HG03045 (cell line): Measurements from ENCODE around the gene RBM47.
A peak's percentile ranks its signal among the peaks of the same experiment; 100 is the strongest.

Source experiments
- ATAC-seq: cut with Tn5 transposase; IDR thresholded peaks from one replicate; pipeline ENCODE4 v1.9.1; 2021; ENCODE audit warnings: mild to moderate bottlenecking, moderate library complexity; ENCODE audit not compliant: unreplicated experiment

Gene RBM47

DNA sequence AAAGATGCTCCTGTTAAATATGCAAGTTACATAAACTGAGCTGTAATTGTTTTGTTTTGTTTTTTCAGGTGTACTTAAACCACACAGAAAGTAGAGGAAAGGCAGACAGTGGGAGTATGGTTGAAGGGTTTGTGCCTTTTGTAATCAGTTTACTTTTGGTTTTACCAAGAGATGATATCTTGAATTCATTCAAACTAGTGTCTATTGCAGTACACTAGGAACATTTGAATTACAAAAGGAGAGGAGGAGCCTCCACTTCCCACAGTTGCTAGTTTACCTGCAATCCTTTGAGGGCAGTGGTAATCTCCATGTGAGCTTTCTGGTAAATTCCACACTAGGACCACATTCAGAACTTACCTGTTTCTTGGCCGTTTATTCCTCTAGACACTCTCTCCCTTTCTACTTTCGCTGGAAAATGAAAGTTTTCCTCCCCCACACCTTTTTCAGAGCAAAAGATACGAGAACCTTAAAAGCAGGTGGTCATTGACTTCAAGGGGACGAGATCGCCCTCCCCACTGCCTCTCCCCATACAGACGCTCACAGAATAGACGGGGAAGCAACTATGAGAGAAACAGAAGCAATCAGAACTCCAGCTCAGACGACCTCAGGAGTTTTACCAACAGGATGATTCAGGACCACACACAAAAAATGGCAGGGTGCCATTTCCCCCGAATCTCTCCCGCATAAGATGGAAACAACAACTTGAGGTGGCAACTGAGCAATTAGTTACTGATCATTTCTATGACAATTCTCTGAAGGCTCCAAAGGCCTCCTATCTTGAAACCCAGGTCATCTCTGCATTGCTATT lies 3.3 kb downstream of the RBM47 start:
- ATAC-seq, result no peak

DNA sequence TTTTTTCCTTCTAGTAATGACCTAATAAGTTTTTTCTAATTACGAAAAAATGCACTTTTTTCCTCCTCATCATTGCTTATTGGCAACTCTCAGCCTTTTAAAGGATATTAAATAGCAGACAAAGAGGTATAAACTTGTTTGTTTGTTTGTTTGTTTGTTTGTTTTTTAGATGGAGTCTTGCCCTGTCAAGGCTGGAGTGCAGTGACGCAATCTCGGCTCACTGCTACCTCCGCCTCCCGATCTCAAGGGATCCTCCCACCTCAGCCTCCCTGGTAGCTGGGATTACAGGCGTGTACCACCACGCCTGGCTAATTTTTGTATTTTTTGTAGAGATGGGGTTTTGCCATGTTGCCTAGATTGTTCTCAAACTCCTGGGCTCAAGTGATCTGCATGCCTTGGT lies 6.0 kb downstream of the RBM47 start:
- ATAC-seq, result no peak

DNA sequence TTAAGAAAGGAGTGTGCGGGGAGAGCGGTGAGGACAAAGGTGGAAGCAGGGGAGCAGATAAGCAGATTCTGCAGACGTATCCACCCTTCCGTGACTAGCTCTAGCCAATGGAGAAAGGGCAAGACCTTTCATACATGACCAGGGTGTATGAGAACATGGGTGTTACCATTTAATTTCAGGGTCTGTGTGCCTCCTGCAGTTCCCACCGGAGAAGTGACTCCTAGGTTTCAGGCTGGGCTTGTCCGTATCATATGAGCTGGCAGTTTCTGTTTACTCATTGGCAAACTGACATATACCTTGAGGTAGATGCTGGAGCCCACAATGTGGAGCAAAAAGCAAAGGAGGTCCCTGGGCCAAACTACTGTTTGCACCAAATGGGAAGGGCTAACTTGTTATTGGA lies 6.8 kb downstream of the RBM47 start:
- no peak for ATAC-seq

DNA sequence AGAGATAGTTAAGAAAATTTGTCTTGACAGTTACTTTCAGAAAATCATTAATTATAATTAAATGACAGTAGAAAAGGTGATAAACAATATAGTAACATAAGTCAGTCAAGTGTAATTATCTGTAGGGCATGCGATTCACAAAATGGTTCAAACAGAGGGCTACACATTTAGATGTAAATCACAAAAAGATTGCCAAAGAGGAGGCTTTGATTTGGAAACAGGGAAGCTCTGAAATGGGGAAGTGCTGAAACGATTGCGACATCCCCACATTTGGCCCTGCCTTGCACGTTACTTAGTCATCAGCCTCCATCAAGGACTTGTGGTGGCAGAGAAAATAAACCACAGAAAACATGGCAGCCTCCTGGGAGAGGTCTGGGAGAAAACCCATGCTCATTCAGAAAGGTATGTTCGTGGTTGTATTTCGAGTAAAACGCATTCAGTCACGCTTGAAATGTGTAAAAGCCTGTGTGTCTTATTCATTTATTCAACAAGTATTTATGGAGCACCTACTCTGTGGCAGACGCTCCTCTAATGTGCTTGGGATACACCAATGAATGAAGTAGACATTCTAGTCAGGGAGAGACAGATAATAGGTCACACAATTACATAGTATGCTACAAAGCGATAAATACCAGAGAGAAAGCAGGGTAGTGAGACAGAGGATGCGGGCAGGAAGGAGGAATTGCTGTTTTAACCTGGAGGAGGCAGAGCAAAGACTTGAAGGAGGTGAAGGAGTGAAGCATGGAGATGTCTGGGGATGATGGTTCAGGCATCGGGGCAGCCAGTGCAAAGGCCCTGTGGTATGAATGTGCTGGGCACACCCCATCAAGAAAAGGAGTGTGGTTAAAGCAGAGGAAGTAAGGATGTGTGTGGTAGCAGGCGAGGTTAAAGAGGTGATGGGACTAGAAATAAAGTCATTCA lies 7.8 kb downstream of the RBM47 start:
- peak; percentile 71 for ATAC-seq

DNA sequence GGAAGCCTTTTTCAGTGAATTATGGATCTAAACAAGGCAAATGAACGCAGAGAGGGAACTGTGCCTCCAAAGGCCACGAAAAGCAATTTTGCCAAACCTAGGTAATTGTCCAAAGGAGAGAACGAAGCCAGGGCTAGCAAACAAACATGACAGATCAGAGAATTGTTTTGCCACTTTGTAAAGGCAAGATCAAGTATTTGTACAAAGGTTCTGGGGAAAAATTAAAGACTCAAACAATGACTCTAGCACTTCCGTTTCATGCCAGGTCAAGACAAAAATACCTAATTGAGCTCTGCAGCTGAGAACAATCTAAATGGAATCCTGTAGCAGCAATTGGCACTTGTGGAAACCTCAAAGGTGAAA lies 8.5 kb downstream of the RBM47 start:
- no peak for ATAC-seq

DNA sequence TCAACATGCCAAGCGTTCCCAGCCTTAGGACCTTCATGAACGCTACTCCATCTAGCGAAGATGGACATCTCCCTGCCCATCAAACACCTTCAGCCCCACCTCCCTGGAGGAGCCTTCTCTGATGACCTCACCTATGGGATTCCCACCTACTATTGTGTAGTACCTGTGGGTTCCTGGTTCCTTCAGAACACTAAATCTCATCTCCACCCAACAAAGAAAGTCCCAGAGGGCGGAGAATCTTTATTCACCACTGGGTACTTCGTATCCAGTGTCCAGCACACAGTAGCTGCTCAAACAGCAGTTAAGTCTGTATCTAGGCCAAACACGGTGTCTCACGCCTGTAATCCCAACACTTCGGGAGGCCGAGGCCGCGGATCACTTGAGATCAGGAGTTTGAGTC lies 10.1 kb downstream of the RBM47 start:
- no peak for ATAC-seq

DNA sequence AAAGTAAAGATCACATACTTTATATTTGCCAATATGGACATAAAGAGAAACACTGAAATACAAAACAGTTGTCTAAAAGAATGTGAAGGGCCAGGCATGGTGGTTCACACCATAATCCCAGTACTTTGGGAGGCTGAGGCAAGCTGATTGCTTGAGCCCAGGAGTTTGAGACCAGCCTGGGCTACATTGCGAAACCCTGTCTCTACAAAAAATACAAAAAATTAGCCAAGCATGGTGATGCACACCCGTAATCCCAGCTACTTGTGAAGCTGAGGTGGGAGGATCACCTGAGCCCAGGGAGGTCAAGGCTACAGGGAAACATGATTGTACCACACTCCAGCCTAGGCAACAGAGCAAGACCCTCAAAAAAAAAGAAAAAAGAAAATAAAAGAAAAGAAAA lies 11.8 kb downstream of the RBM47 start:
- ATAC-seq, result no peak

DNA sequence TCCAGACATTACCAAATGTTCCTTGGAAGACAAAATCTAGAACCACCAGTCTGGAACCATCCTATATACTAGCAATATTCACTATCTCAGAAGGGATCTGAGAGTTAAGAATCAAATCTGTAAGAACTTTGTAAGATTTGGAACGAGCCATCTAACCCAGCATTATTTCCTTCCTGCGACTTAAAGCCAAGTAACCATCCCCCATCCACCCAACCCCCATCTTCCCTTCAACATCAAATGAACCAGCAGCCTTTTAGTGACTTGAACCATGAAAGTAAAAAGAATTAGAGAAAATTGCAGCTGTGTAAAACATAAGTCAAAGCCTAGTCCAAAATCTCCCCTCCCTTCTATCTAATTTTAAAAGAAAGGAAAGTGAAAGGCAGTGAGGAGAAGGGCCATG lies 15.6 kb downstream of the RBM47 start:
- no peak for ATAC-seq

DNA sequence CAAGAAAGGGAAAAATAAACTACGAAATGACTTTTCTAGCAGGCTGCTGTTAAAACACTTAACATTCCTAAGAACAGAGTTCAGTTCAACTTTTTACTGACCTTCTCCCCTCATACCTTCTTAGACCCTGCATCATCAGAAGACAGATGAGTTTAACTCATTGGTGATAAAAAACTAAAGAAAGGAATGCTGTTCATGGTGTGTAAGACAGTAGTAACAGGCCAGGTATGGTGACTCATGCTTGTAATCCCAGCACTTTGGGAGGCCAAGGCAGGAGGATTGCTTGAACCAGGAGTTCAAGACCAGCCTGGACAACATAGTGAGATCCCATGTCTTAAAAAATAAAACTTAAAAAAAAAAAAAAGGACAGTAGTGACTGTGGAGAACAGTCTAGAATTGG lies 16.2 kb downstream of the RBM47 start:
- no peak for ATAC-seq

DNA sequence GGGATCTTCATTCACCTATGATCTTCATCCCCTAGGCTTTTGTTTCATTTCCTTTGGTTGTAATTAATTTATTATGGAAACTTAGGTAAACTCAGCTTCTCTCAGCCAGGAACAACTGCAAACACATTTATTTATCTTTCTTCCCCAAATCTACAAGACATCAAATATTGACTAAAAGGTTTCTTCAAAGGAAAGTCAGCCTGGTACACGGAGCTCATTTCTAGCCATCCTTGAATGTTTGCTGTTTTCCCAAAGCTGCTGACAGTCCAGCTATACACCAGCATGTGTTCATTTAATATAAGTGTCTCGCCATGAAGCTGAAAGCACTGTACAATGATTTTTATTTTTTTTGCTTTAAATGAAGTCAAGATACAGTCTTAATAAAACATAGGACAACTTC lies 16.8 kb downstream of the RBM47 start:
- ATAC-seq, result no peak

DNA sequence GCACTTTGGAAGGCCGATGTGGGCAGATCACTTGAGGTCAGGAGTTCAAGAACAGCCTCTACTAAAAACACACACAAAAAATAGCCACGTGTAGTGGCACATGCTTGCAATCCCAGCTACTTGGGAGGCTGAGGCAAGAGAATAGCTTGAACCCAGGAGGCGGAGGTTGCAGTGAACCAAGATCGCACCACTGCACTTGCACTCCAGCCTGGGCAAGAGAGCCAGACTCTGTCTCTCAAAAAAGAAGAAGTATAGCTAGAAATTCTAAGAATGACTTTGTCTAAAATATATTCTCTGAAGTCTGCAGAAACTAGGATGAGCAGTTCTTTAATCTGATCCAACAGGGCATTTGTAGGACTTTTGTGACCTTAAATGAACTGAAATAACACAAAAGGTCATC lies 17.4 kb downstream of the RBM47 start:
- ATAC-seq, result no peak

DNA sequence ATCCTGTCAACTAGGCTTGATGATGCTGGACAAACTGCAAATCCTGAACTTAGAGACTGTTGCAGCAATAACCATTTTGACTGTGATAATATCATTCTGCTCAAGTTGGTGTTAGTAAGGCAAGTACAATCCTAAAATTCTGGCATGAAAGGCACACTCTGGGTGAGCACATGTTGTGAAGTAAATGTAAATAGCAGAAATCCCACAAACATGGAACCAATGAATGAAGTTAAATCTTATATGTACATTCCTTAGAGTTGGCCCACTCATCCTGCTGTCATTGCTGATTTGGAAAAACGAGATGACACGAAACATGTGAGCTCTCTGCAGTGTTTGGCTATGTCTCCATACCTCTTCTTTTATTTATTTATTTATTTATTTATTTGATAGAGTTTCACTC lies 21.0 kb downstream of the RBM47 start:
- ATAC-seq, result no peak

DNA sequence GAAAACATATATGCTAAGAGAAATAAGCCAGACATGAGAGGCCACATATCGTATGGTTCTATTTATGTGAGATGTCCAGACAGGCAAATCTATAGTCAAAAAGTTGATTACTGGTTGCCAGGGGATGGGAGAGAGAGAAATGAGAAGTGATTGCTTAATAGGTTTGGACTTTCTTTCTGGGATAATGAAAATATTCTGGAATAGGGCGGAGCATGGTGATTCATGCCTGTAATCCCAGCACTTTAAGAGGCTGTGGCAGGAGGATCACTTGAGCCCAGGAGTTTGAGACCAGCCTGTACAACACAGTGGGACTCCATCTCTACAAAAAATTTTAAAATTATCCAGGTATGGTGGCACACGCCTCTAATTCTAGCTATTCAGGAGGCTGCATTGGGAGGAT lies 22.4 kb downstream of the RBM47 start:
- no peak for ATAC-seq

DNA sequence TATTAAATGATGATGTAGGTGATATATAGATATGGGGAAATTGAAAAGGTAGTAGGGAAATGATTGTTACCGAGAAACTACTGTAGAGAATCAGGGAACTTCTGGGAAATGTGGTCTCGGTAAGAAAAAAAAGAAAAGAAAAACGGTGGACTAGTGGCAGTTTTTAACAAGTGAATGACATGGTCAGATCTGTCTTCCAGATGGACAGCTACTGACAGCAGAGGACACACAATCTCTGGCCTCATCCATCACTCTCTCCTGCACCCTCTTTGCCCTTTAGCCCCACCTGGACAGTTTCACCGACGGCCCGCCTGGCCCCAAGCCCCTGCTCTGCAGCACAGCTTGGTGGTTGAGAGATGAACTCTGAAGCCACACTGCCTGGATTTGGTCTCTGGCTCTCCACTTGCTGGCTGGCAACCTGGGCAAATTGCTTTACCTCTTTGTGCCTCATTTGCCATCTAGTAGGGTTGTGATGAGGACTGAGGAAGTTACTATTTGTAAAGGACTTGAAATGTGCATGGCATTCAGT lies 23.4 kb downstream of the RBM47 start:
- ATAC-seq, result no peak

DNA sequence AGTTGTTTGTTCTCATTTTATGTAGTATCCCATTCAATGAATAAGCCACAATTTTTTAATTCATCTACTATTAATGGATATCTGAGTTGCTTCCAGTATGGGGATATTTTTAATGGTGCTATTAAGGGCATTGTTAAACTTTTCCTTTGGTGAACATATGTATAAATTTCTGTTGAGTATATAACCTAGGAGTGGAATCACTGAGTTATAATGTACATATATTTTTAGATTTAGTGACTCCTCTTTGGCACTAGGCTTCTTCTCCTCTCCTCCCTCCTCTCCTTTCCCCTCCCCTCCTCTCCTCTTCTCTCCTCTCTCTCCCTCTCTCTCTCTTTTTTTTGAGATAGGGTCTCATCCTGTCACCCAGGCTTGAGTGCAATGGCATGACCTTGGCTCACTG lies 26.4 kb downstream of the RBM47 start:
- ATAC-seq, result no peak

DNA sequence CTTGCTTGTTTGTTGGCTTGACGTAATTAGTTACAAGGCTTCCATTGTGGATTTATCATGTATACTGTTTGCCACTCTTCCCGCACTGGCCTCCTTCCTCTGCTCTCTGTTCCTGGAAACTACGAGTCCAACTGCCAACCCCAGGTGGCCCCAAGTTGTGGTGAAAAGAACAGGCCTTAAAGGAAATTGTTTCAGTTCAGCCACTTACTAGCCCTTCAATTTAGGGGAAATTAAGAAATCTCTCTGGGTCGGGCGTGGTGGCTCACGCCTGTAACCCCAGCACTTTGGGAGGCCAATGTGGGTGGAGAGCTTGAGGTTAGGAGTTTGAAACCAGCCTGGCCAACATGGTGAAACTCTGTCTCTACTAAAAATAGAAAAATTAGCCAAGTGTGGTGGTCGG lies 28.0 kb downstream of the RBM47 start:
- no peak for ATAC-seq

DNA sequence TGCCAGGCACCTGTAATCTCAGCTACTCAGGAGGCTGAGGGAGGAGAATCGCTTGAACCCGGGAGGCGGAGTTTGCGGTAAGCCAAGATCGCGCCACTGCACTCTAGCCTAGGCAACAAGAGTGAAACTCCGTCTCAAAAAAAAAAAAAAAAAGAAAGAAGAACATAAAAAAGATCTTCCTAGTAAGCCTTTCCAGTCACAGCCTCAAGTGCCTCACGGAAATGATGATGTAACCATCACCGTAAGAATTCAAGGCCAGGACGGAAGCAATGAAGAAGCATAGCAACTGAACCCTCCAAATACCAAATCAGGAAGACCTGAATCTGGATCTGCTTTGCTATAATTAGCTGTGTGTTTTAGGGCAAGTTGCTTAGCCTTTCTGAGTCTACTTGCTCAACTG lies 28.8 kb downstream of the RBM47 start:
- no peak for ATAC-seq

DNA sequence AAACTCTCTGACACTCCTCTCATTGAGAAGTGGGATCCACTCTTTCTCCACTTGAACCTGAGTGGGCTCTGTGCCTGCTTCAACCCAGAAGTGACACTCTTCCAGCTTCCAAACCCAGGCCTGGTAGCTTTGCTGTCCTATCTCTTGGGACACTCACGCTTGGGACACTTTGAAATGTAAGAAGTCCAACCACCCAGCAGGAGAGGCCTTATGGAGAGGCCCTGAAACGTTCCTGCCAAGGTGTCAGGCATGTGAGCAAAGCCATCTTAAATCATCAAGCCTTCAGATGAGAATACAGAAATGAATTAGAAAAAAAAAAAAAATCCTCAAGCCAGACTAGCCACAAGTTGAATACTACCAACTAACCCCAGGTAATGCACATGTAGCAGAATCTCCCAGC lies 30.2 kb downstream of the RBM47 start:
- ATAC-seq, result no peak

DNA sequence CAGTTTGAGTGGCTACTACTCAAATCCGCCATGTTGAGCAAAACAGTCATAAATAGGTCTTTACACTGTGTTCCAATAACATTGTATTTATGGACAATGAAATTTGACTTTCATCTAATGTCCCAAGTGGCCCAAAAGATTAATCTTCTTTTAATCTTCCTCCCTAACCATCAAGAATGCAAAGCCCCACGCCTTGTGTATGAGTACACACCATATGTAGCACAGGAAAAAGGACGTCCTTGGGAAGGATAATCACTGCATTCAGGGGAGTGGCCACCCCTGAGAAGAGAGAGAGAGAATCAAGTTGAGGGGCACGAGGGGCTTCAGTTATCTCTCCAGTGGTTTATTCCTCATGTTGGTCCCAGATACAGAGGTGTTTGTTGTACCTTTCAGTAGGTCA lies 33.1 kb downstream of the RBM47 start:
- ATAC-seq, result no peak

DNA sequence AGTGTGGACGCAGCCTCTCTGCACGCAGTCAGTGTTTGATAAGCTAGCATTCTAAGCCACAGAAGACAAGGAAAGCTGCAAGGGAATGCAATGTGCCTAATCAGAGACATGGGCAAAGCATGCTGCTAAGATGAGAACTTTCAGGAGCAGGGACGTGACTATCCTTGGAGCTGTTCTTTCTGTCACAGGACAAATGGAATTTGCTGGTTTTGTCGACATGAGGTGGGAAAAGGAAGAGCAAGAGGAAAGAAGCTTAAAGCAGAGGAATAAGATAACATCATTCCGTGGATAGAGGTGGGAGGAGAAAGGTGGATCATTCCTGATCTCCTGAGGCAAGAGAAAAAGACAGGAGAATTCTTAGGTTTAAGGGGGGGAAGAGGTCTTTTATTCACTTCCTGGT lies 33.7 kb downstream of the RBM47 start:
- ATAC-seq, result no peak

DNA sequence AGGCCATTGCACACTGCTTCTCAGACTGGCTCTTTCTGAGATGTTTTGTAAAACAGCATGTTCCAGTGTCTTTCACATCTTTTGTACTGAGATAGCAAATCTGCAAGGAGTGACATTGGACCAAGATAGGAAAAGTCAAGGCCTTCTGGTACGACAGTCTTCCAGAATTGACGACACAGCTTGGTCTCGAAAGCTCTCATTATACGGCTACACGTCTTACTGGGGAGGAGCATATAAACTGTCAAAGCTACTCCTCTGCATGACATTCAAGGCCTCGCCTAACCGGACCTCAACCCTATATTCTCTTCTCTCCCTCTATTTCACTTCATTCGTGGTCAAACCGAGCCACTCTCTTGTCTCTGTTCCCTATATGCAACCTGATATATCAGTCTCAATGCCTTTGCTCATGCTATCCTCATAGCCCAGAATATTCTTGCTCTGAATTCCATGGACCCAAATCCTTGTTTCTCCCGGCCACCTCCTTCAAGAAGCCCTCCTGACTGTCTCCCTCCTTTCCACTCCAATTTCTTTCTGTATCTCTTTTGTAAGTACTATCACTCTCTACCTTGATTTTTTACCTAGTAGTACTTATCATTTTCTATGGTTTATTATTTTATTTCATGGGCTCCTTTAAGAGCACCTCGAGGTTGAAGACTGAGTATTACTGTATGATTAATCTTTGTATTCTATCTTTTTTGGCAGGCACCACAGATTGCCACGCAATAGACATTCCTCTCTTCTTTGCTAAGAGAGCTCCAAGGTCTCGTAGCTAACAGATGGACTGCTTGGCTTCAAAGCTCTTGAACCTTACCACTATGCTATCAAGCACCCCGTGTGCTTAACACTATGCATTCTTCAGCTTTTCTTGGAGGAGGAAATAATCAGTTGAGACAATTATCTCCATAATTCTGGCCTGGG lies 35.1 kb downstream of the RBM47 start:
- ATAC-seq, result no peak
